ENCODE data around the gene CEMIP2. TPM values are rescaled to one million over a fixed set of nuclear protein-coding genes. Genes with fewer than 3 reads are reported as not detected.

CEMIP2 gene
- total and polyA plus RNA-seq, 10 of the 15 experiments (the other 5 are each of a cell fraction or from before 2014, with no cell fraction given) = 0.50 to 19.2 (median 1.2) TPM

- TF ChIP-seq NRF1 (conservative IDR thresholded peaks at IDR 0.05; ENCODE audit: low read depth, low read length) = no peak
- no peak for TF ChIP-seq NFYB (IDR thresholded peaks at IDR 0.05; ENCODE audit: insufficient read depth, low read depth, low read length)
Observed at GRCh38 chr9:71748280-71748743, 20.0 kb downstream of the CEMIP2 start (continued).

GRCh38 chr9:71747576-71747975, 20.7 kb downstream of the CEMIP2 start:
- H3K4me3 ChIP-seq = no peak overlapping the region
- no peaks in the 10 kb centered on the region for H3K4me1 ChIP-seq (ENCODE audit: control insufficient read depth, insufficient read depth, low read length)
- intact Hi-C loops (cut with micrococcal nuclease; ENCODE audit: unreplicated experiment) = no loop called here
- DNase-seq (ENCODE audit: low read depth, low spot score) (no peak), FAIRE-seq (no peak), ATAC-seq (no peak)
- BruUV-seq (replicated peaks) = no TSS peak
- H3K36me3 ChIP-seq (ENCODE audit: control insufficient read depth in 2 of 2, insufficient read depth in 2 of 2, low read length in 1 of 2) = no peaks in the 10 kb centered on the region
- H3K79me2 ChIP-seq (ENCODE audit: control insufficient read depth, insufficient read depth, low read length) = no peaks in the 10 kb centered on the region
- ChIA-PET CTCF (interaction anchor here (0.8 to 1.1 kb wide), 4 partner anchors 13 to 201 kb away, joined by 3 to 4 read pairs (median 3); no protein-coding TSS in a partner anchor), SMC1A (ENCODE audit: uncharacterized antibody, unreplicated experiment) (interaction anchor here (0.8 to 2.0 kb wide), 5 partner anchors 9 to 142 kb away, joined by 3 to 9 read pairs (median 4); no protein-coding TSS in a partner anchor), RAD21 (ENCODE audit: unreplicated experiment) (no interaction called here), POLR2A (no interaction called here)
- in situ Hi-C loops (cut with MboI) = no loop called here
- no peak overlapping the region for H3K27ac ChIP-seq (ENCODE audit: control insufficient read depth, insufficient read depth)
- no peaks in the 10 kb centered on the region for H4K20me1 ChIP-seq (ENCODE audit: control insufficient read depth, insufficient read depth)
- H3K27me3 ChIP-seq (replicated peaks in 1 of 2; ENCODE audit: control insufficient read depth in 2 of 2, insufficient read depth in 2 of 2, low read length in 1 of 2) = no peaks in the 10 kb centered on the region
- no peaks in the 10 kb centered on the region for H3K9me3 ChIP-seq (replicated peaks; ENCODE audit: control insufficient read depth, insufficient read depth, low read length)
- no peak overlapping the region for H2AFZ ChIP-seq (ENCODE audit: control insufficient read depth, low read depth, low read length)
- no peak overlapping the region for H3K4me2 ChIP-seq (ENCODE audit: control insufficient read depth, insufficient read depth)
- no peak overlapping the region for H3K9ac ChIP-seq (ENCODE audit: control insufficient read depth, insufficient read depth, low read length)
- TF ChIP-seq, protein P1, sequence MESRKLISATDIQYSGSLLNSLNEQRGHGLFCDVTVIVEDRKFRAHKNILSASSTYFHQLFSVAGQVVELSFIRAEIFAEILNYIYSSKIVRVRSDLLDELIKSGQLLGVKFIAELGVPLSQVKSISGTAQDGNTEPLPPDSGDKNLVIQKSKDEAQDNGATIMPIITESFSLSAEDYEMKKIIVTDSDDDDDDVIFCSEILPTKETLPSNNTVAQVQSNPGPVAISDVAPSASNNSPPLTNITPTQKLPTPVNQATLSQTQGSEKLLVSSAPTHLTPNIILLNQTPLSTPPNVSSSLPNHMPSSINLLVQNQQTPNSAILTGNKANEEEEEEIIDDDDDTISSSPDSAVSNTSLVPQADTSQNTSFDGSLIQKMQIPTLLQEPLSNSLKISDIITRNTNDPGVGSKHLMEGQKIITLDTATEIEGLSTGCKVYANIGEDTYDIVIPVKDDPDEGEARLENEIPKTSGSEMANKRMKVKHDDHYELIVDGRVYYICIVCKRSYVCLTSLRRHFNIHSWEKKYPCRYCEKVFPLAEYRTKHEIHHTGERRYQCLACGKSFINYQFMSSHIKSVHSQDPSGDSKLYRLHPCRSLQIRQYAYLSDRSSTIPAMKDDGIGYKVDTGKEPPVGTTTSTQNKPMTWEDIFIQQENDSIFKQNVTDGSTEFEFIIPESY (IDR thresholded peaks at IDR 0.05) = no peak
- TF ChIP-seq BCLAF1 (IDR thresholded peaks at IDR 0.05) = no peak
- no peak for TF ChIP-seq ZNF384 (IDR thresholded peaks at IDR 0.05; ENCODE audit: borderline replicate concordance, low read depth, low read length)
- no peak for TF ChIP-seq STAT1 (conservative IDR thresholded peaks at IDR 0.05)
- no peak for TF ChIP-seq SMAD5 (IDR thresholded peaks at IDR 0.05; ENCODE audit: low read depth)
- TF ChIP-seq ZNF217 (IDR thresholded peaks at IDR 0.05) = no peak
- no peak for TF ChIP-seq ESRRA (IDR thresholded peaks at IDR 0.05; ENCODE audit: low read length)
- TF ChIP-seq MEF2B (IDR thresholded peaks at IDR 0.05; ENCODE audit: partially characterized antibody, poor library complexity, severe bottlenecking) = no peak
- TF ChIP-seq KLF5 (IDR thresholded peaks at IDR 0.05; ENCODE audit: partially characterized antibody) = no peak
- no peak for TF ChIP-seq RB1 (IDR thresholded peaks at IDR 0.05; ENCODE audit: borderline replicate concordance)
- no peak for TF ChIP-seq ZNF274 (IDR thresholded peaks at IDR 0.05; ENCODE audit: insufficient read depth, insufficient read length)
- no peak for TF ChIP-seq FOS (IDR thresholded peaks at IDR 0.05; ENCODE audit: borderline replicate concordance, extremely low read depth, insufficient read length)
- TF ChIP-seq ZBTB4 (CRISPR knock-in tag; IDR thresholded peaks at IDR 0.05) = no peak

All from GM12878 (cell line).